ENCODE results near the gene FSTL4.
A peak's percentile ranks its signal among the peaks of the same experiment; 100 is the strongest.

The FSTL4 gene

GRCh38 chr5:133260715-133261114 is 351.6 kb downstream of the FSTL4 start:
- DNase-seq (ENCODE audit: low spot score), result no peak

- no peak for DNase-seq (ENCODE audit: low spot score)
Observed at GRCh38 chr5:133259199-133259997, 352.9 kb downstream of the FSTL4 start.

DNA sequence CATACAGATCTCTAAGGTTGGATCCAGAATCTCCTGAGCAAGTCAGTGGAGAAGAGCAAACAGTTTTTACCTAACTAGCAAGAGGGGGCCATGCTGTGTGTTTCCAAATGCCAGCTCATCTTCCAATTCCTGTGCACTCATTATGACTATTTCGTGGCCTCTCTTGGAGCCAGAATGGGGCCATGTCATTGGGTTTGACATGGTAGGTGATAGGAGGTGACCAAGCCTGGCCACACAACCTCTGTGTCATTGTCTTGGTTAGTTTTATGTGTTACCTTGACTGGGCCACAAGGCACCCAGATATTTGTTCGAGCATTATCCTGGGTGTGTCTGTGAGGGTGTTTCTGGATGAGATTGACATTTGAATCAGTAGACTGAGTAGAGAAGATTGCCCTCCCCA is 354.4 kb downstream of the FSTL4 start:
- no peak for DNase-seq (ENCODE audit: low spot score)

- no peak for DNase-seq (ENCODE audit: low spot score)
Observed at GRCh38 chr5:133256276-133256675, 356.1 kb downstream of the FSTL4 start.

DNA sequence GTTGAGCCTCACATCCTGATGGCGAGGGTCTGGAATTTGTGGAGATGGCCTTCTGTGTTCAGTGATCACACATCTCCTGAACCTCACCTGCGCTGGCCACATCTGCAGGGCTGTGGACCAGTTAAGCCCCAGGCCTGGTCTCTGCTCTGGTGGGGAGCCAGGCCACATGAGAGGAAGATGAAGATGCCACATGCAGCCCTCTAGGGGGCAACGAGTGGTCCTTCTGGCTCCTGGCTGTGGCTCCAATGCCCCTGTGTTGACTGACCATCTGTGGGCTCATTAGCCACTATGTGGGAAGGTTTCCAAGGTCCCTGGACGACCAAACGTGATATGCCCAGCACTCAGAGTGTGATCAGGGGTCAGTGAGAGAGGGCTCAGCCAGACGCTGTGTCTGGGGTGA is 357.5 kb downstream of the FSTL4 start:
- DNase-seq (ENCODE audit: low spot score), result no peak

- DNase-seq (ENCODE audit: low spot score), result no peak
Observed at GRCh38 chr5:133253671-133254070, 358.7 kb downstream of the FSTL4 start.

- no peak for DNase-seq (ENCODE audit: low spot score)
Observed at GRCh38 chr5:133253070-133253469, 359.3 kb downstream of the FSTL4 start.

- DNase-seq (ENCODE audit: low spot score), result no peak
Observed at GRCh38 chr5:133252133-133252480, 360.2 kb downstream of the FSTL4 start.

DNA sequence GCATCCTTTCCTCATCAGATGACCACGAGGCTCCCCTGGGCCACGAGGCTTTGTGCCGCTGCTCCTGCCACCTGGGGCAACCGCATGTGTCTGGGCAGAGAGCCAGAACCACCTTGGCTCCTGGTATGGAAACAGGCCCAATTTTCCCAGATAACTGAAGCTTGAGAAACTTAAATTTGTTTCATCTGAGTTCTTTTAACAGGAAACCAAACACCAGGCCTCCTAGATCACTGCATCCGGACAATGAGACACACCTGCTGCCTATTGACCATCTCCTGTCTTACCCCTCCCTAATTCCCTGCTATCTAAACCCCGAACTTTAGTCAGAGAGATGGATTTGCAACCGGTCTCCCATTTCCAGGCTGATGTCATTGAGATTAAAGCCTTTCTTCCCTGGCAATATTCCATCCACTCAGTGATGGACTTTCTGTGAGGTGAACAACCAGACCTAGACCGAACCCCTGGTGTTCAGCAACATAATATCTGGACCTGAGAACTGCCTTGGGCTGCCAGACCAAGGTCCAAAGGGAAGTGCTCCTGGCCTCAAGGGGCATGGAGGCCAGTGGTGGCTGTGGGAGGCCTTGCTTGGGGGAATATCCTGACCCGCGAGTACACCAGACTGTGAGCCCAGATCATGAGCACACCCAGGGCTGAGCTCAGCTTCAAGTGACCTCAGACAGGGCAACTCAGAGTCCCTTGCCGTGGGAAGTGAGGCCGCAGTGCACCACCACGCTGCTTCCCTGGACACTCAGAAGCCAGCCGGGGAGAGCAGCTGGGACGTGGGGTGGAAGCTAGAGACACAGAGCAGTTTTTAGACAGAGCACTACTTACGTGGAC is 360.8 kb downstream of the FSTL4 start:
- DNase-seq (ENCODE audit: low spot score), result peak; percentile 61

DNA sequence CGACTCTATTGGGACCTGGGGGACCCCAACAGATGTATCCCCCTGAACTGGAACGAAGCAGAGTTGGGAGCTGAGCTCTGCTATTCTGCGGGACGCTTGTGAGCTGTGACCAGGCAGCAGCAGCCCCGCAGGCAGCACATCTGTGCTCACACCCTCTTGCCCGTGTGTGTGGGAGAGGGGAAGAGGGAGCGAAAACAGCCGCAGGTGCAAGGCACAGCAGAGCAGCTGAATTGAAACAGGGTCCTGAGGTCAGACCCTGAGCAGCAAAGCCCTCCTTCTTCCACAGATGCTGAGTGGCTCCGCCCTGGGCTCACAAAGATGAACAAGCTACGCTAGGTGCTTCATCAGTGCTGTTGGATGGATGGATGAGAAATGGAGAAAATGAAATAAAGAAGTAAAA is 361.8 kb downstream of the FSTL4 start:
- no peak for DNase-seq (ENCODE audit: low spot score)

GRCh38 chr5:133249593-133249992 is 362.7 kb downstream of the FSTL4 start:
- DNase-seq (ENCODE audit: low spot score), result no peak

DNA sequence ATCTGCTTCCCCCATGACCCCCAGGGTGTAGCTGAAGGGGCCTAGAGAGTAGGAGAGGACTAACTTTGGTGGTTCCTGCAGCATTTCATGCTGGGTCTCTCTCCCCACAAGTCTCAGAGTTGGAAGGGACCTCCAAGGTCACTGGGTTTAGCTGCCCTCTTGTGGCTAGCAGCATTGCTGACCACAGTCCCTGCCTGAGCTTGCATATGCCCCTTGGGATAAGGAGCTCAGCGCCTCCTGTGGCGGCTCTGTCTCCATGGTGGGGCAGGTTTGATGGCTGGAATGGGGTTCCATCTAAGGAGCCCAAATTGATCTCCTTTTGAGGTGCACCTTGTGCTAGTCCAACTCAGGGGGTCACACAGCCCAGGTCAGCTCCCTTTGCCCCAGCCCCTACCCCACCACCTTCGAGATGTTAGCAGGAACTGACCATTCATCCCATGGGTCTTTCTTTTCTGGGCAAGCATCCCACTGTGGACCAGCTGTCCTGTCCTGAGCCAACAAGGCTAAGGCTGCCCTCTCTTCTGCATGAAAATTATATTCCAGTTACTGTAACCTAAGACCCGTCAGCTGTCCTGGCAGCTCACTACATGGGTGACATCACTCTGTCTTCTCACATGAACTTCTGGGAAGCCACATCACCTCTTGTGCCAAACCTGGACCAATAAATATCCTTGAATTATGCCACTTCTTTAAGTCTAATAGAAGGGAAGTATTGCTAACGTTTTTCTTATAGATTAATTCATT is 364.3 kb downstream of the FSTL4 start:
- peak; percentile 45 for DNase-seq (ENCODE audit: low spot score)

GRCh38 chr5:133247151-133247709 is 365.1 kb downstream of the FSTL4 start:
- no peak for DNase-seq (ENCODE audit: low spot score)

DNA sequence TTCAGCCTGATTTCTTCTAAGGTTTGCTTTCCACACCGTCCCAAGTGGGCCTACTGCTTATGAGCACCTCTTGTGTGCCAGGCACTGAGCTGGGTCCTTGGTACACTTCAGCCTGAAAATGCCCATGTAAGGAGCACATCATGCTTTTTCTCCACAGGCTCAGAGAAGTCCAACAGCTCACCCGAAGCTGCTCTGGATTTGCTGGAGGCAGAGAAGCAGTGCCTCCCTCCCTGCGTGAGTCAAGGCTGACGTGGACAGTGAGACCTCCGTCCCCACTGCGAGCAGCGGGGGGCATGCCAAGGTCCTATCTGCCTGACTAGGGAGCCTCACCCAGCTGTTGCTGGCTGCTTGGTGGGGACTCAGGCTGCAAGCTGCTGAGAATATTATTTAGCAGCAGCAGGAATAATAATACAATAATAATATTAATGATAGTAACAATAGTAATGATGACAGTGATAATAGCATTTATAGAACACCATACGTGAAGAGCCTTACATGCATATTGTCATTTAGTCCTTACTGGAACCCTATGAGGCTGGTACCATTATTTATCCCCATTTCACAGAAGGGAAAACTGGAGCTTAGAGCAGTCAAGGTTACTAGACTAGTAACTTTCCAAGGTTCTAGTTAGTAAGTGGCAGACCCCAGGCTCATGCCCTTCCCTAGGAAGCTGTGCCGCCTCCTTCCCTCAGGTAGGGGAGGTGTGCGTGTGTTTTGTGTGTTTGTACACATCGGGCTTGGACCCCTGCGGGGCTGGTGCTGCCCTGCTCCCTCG is 365.8 kb downstream of the FSTL4 start:
- no peak for DNase-seq (ENCODE audit: low spot score)

DNA sequence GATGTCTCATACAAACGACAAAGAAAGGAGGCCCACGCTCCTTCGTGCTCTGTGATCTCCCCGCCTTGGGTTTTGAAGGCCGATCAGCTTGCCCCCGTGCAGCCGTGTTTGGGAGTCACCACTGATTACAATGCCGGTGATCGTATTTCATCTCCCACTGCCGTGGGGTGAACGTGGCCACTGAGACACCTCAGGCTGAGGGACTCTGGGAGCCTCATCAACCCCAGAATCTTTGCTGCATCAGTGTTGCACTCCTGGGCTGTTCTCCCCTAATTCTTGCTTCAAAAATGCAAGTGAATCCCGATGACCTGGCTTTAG is 366.3 kb downstream of the FSTL4 start:
- no peak for DNase-seq (ENCODE audit: low spot score)

DNA sequence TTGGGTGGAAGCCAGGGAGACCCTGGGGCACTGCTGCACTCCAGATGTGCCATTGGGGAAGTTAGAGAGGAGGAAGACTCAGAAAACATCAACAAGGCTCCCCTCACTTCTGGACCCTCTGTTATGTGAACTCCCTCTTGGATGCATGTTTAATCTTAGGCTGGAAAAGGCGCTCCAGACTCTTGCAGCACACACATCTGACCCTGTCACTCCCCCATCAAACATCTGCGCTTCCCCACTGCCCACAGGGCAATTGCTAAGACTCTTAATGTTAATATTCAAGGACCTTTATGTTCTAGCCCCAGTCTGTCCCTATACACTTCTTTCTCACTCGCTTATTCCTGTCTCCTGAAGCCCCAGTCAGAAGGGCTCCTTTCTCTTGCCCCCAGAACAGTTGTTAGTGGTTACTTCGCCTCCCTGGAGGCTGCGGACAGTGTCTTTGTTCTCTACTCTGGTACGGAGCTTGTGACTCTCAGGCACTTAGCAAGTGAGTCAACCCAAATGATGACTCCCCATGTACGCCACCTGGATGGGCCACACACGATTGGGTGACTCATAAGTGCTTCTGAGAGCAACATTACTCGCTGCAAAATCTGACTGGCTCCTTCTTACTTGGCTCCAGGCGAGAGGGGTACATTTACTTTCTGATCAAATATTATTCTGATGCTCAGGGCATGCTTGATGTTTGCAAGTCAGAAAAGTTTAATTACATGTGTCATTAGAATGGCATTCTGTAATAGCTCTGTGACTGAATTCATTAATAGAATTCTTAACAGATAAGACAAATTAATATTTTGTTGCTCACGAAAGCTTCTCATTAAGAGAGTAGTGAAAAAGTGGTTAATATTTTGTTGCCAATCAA is 366.9 kb downstream of the FSTL4 start:
- peak; percentile 93 for DNase-seq (ENCODE audit: low spot score)

DNA sequence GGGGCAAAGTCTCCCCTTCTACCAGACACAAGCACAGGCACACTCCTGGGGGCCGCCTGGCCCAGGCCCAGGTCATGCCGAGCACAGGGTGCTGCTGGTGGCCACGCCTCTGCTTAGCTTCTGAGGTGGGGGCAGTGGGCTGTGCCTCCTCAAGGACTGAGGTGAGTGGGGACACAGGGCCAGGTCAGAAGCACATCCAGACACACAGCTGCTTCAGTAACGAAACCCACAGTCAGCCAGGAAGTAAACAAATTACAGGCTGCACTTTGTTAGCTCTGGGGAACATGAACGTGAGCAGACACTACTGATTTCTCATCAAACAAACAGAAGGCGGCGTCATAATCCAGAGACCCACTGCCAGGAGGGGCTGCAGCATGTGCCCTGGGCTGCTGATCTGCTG is 368.1 kb downstream of the FSTL4 start:
- no peak for DNase-seq (ENCODE audit: low spot score)

DNA sequence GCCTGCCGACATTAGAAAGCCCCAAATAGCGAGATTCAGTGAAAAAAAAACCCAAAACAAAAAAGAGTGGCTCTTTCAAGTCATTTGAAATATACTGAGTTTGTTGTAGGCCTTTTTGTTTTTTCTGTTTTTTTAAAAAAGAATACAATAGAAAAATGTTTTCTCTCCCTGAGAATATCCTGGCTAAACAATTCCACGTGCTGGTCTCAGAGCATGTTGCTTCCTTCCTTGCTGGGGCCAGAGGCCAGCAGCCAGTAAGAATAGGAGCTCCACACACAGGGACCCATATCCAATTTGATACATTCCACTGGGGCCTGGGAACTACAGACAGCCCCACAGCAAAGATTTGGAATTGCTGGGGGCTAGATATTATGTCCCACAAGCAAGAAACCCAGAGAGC is 369.1 kb downstream of the FSTL4 start:
- no peak for DNase-seq (ENCODE audit: low spot score)

GRCh38 chr5:133242221-133242835 is 370.0 kb downstream of the FSTL4 start:
- no peak for DNase-seq (ENCODE audit: low spot score)

Measured in kidney tubule cell (primary cell).